Right atrium auricular region (tissue), 2 donors: Measurements from ENCODE around the gene PRTFDC1. TPM values are rescaled to one million over a fixed set of nuclear protein-coding genes. Genes with fewer than 3 reads are reported as not detected.
"Not testable (repeated sequence)": the region's sequence is repeated elsewhere in the genome, so short reads cannot be mapped to it uniquely, and the experiment has no call there.

ENCODE experiments used
- DNase-seq: peaks from one replicate; pipeline ENCODE4 v3.0.0-alpha.2; 2019; ENCODE audit warnings: low spot score
- H3K27ac ChIP-seq, 2 donors: fragments of 200-600 bp; sonication (generic); 1 replicate in 1 of 2; 2 replicates in 1 of 2; pipeline ENCODE4 v1.5.1; 2016 to 2019
- H3K27me3 ChIP-seq, 2 donors: fragments of 200-600 bp; sonication (generic); one replicate each; pipeline versions ENCODE4 v1.5.1 to v1.6.0; 2017 to 2019
- H3K36me3 ChIP-seq: fragments of 200-600 bp; sonication (generic); one replicate; pipeline ENCODE4 v1.5.1; 2016
- H3K4me1 ChIP-seq, 2 donors: fragments of 200-600 bp; sonication (generic); one replicate each; pipeline versions ENCODE4 v1.5.1 to v1.6.0; 2017 to 2019
- H3K4me3 ChIP-seq, 2 donors: fragments of 200-600 bp; sonication (generic); 1 replicate in 1 of 2; 2 replicates in 1 of 2; pipeline ENCODE4 v1.5.1; 2017 to 2019; ENCODE audit warnings: mild to moderate bottlenecking in 1 of 2, moderate library complexity in 1 of 2
- H3K9me3 ChIP-seq, 2 donors: fragments of 200-600 bp; sonication (generic); one replicate each; pipeline ENCODE4 v1.5.1; 2019
- CTCF ChIP-seq, 2 donors: fragments of 200-600 bp; sonication (generic); IDR thresholded peaks; one replicate each; pipeline ENCODE4 v1.5.1; 2019; ENCODE audit warnings: antibody characterized with exemption in 2 of 2
- total RNA-seq, 2 donors: library from RNA; depleted of rRNA; stranded (reverse); fragments of >200 nt; gene quantifications; one replicate each; pipeline ENCODE4 v1.1.0, GENCODE V29; 2016

Gene PRTFDC1
- total RNA-seq, 2 donors from 2014 or later = 4.0 to 5.6 TPM

GRCh38 chr10:24920907-24921881, 31.2 kb downstream of the PRTFDC1 start:
- Histone ChIP-seq H3K27me3 (no peaks in the 10 kb centered on the region), H3K4me1 (peaks cover 0 to 7% of the 10 kb centered on the region in 2 donors), H3K4me3 (no peak overlapping the region), H3K9me3 (no peaks in the 10 kb centered on the region), H3K36me3 (no peaks in the 10 kb centered on the region), H3K27ac (peak overlapping the region in 1 of 2 donors; percentile 30)
- peak; percentile 87 for DNase-seq
- no peak for TF ChIP-seq CTCF (IDR thresholded peaks at IDR 0.05)

GRCh38 chr10:24920192-24920591, 32.2 kb downstream of the PRTFDC1 start:
- H3K4me1 ChIP-seq = peaks cover 0 to 16% of the 10 kb centered on the region in 2 donors
- H3K27me3 ChIP-seq, H3K9me3 ChIP-seq, H3K4me3 ChIP-seq, DNase-seq, H3K27ac ChIP-seq, H3K36me3 ChIP-seq: not testable (repeated sequence)

GRCh38 chr10:24919629-24920028, 32.8 kb downstream of the PRTFDC1 start:
- not testable (repeated sequence) for H3K9me3 ChIP-seq, H3K4me3 ChIP-seq, H3K27ac ChIP-seq

GRCh38 chr10:24917979-24918378, 34.4 kb downstream of the PRTFDC1 start:
- no peaks in the 10 kb centered on the region for H3K27me3 ChIP-seq
- H3K4me3 ChIP-seq = no peak overlapping the region
- TF ChIP-seq CTCF (IDR thresholded peaks at IDR 0.05) = no peak
- DNase-seq = no peak
- no peaks in the 10 kb centered on the region for H3K9me3 ChIP-seq
- H3K27ac ChIP-seq = no peak overlapping the region
- peaks cover 0 to 16% of the 10 kb centered on the region in 2 donors for H3K4me1 ChIP-seq
- H3K36me3 ChIP-seq = no peaks in the 10 kb centered on the region

More at GRCh38 chr10:24919629-24920028, 32.8 kb downstream of the PRTFDC1 start:
- not testable (repeated sequence) for H3K27me3 ChIP-seq, DNase-seq, H3K36me3 ChIP-seq
- peaks cover 0 to 16% of the 10 kb centered on the region in 2 donors for H3K4me1 ChIP-seq

GRCh38 chr10:24917493-24917892, 34.9 kb downstream of the PRTFDC1 start:
- peaks cover 0 to 16% of the 10 kb centered on the region in 2 donors for H3K4me1 ChIP-seq
- H3K9me3 ChIP-seq = no peaks in the 10 kb centered on the region
- H3K27me3 ChIP-seq = no peaks in the 10 kb centered on the region
- no peaks in the 10 kb centered on the region for H3K36me3 ChIP-seq
- no peak for TF ChIP-seq CTCF (IDR thresholded peaks at IDR 0.05)
- H3K27ac ChIP-seq = no peak overlapping the region
- no peak for DNase-seq
- H3K4me3 ChIP-seq = no peak overlapping the region

- DNase-seq = no peak
- Histone ChIP-seq H3K9me3 (no peaks in the 10 kb centered on the region), H3K4me3 (no peak overlapping the region), H3K27me3 (no peaks in the 10 kb centered on the region), H3K4me1 (peaks cover 0 to 15% of the 10 kb centered on the region in 2 donors), H3K36me3 (no peaks in the 10 kb centered on the region), H3K27ac (no peak overlapping the region)
- TF ChIP-seq CTCF (IDR thresholded peaks at IDR 0.05) = no peak
Observed at GRCh38 chr10:24916365-24916764, 36.0 kb downstream of the PRTFDC1 start.
